H1 (cell line): Measurements from ENCODE around the gene CCDC175. TPM values are rescaled to one million over a fixed set of nuclear protein-coding genes. Genes with fewer than 3 reads are reported as not detected.
A peak's percentile ranks its signal among the peaks of the same experiment; 100 is the strongest.

ENCODE experiments used
- EZH2 ChIP-seq: fragments of 200-600 bp; sonication (generic); IDR thresholded peaks from 2 replicates; pipeline ENCODE4 v1.7.1; 2012; ENCODE audit warnings: low read depth, mild to moderate bottlenecking, moderate library complexity, low read length, inconsistent platforms; ENCODE audit not compliant: severe bottlenecking
- polyA plus RNA-seq, 7 experiments: library from polyadenylated mRNA; depleted of rRNA in 3 of 7; stranded (reverse) in 5 of 7; unstranded in 2 of 7; fragments of >200 nt in 5 of 7; fragments of 200-250 nt in 2 of 7; gene quantifications; 1 replicate in 5 of 7; 2 replicates in 1 of 7; 4 replicates in 1 of 7; pipeline versions ENCODE4 v1.2.1 to v1.2.3, GENCODE V29; 2011 to 2013; ENCODE audit warnings: missing spikeins in 2 of 7, mixed read lengths in 2 of 7
- total RNA-seq: library from RNA; stranded (reverse); fragmentation: NEBNext Ultra II Directional; extraction: Animal tissue kit (Norgen Biotek cat#: 25700); gene quantifications from 2 replicates; pipeline ENCODE4 v1.2.1, GENCODE V29; 2021

Gene CCDC175
- total and polyA plus RNA-seq, 2 of the 8 experiments (the other 6 are each of a cell fraction or from before 2014, with no cell fraction given), result 0.19 TPM; not detected in 1

DNA sequence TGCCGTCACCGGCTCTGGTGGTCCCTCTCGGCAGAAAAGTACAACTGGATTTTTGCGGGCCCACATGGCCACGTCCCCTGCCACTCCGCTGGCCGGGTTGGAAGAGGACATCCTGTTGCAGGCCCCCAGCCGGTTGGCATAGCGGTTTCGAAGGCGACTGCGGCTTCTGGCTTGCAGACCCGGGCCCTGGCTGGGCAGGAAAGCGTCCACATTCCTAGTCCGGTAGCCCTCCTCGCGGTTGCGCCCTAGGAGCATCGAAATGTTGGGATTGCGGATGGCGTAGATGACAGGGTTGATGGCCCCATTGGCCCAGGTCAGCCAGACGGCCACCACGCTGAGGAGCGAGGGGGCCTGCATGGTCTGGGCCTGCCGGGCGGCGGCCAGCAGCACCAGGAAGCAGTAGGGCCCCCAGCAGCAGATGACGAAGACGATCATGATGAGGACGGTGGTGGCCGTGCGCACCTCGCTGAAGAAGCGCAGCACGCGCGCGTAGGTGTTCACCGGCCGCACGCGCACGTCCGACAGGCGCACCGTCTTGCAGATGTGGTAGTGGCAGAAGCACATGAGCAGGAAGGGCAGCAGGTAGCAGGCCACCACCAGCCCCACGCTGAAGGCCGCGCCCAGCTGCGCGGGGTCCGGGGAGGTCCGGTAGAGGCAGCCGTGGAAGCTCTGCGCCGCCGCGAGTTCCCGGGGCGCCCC lies 112.7 kb downstream of the CCDC175 start (continued):
- TF ChIP-seq EZH2, result peak; percentile 62
